GM19193 (cell line): ENCODE measurements around the gene SLC39A11.

Source experiments
- POLR2A ChIP-seq: IDR thresholded peaks from 4 replicates; pipeline ENCODE4 v1.6.1; 2011; ENCODE audit not compliant: insufficient read depth, insufficient read length; ENCODE audit errors: extremely low read depth

The SLC39A11 gene

DNA sequence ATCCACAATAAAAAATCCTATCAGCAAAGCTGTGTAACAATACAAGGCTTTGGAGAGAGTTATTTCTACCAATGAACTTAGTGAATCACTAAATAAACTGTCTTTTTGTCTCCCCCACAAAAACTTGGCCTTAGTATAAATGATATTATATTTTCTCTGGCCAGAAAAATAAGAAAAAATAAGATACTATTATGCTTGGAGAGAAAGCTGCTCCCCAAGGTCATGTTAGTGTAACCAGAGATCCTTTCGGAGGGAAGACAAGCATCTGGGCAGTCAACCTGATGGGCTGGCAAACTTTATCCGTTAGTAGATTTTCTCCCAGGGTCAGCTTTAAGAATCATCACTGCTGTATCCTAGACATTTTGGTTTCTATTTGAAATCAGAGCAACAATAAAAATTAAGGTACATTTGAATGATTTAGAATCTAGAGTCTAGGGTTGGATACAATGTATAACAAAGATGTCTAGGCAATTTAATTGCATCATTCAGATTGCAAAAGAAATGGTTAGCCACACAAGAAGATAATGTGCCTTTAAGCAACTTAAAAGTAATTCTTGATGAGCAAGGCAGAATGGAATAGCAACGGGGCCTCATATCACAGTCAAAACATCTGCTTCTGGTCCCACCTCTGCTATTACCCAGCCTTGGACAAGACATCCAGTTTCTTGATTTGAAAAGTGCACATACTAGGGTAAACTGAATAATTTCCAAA lies 280.4 kb downstream of the SLC39A11 start:
- no peak for TF ChIP-seq POLR2A

DNA sequence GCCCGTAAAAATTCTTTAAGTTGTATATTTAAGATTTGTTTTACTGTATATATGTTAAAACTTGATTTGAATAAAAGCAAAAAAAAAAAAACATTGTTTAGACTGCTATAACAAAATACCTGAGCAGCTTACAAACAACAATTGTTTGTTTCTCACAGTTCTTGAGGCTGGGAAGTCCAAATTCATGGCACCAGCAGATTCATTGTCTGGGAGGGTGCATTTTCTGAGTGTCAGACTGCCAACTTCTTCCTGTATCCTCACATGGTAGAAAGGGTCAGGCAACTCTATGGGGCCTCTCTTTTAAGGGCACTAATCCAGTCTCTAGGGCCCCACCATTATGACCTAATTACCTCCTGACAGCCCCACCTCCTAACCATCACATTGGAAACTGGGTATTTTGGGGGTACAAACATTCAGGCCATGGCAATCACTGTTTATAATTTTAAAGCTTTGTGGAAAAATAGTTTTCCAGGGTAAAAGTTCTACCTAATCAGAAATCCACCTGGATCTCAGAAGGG lies 281.4 kb downstream of the SLC39A11 start:
- TF ChIP-seq POLR2A = no peak

- TF ChIP-seq POLR2A = no peak
Measured at GRCh38 chr17:72806011-72806410, 286.5 kb downstream of the SLC39A11 start.

DNA sequence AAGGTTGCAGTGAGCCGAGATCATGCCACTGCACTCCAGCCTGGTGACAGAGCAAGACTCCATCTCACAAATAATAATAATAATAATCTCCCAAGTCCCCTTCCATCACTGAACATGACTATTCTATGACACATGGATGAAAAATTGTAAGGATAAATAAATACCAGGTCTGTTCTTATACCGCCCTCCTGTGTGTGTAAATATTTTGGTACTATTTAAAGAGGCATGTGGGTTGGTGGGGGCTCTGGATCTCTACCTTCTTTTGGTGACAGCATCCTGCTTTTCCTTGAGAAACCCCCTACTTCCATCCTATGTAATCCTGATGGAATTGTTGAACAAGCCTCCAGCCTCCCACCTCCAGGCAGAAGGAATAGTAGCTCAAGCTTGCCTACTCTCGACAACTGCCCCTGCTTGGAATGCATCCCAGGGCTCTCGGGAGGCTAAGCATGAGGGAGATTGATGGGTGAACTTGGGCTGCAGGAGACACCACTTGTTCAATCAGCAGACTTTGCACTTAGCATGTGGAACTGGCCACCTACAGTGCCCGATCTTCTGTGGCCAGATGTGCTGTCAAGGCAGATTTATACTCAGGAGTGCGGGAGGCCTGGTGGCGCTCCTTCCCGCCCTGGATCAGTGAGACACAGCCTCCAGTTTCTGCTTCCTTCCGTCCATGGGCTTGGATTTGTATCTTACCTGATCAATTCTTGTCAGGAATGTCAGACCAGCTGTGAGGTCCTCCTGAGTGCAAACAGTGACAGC lies 287.4 kb downstream of the SLC39A11 start:
- TF ChIP-seq POLR2A = no peak

DNA sequence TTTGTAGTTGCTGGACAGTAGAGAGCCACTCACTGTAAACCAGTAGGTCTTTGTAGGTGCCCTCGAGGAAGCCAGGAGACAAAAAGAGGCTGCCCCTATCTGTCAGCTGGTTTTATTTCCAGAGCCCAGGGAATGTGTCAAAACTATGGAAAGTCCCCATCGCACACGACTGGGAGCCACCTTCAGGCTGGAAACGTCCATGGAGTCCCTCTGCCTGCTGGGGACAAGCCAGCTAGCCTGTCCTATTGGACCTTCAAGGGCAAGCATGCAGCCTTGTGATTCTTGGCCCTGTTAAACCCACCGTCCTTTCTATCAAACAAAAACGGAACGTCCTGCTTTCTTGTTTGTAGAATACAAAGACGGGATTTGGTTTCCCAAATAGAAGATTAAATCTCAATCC lies 289.8 kb downstream of the SLC39A11 start:
- no peak for TF ChIP-seq POLR2A

DNA sequence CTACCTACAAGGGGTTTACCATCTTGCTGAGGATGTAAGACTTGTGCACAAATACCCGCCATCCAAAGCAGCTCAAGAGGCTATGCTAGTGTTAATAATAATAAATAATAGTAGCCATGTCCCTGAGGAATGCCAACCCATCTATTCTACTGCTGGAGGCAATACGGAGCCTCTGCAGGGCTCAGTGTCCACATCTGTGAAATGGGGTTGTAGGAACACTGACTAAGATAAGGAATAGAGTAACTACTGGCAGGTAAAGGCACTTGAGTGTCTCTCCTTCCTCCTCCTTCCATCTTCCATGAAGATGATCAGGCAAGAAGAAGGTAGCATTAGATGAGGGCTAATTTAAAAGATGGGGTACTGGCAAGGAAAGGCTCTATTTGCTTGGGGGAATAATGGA lies 295.3 kb downstream of the SLC39A11 start:
- TF ChIP-seq POLR2A = no peak

DNA sequence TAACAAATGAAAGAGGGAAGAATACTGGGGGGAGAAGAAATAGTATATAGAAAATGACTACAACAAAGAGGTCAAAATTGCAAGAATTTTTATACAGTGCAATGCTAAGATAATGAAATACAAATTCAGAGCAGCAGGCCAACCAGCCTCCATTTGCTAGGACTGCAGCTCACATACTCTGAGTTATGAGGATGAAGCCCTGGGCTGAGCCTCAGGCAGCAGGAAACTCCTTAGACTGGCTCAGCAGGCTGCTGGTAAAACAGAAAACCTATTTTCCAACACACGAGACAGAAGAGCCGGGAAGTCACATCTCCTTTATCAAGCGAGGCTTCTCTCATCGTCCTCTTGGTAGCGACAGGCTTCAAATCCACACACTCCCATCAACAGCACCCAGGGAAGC lies 296.5 kb downstream of the SLC39A11 start:
- TF ChIP-seq POLR2A = no peak

GRCh38 chr17:72794152-72794551 lies 298.3 kb downstream of the SLC39A11 start:
- no peak for TF ChIP-seq POLR2A

DNA sequence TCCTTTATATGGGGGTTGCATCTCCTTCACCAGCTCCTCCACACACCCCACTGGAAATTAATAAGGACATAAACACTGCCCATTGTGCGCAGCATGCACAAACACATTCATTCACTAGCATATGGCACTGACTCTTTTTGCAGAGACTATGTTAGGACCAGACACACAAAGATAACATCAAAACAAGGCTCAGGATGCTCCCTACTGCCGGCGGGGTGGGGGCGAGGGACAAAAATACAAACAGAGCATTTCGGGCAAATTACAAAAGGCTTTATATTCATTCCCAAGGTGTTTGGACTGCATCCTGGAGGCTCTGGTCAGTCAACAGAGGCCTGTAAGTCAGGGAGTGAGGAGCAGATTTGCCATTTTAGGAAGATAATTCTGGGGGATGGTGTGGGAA lies 299.7 kb downstream of the SLC39A11 start:
- no peak for TF ChIP-seq POLR2A

- no peak for TF ChIP-seq POLR2A
Measured at GRCh38 chr17:72790190-72790589, 302.3 kb downstream of the SLC39A11 start.

- TF ChIP-seq POLR2A = no peak
Measured at GRCh38 chr17:72789711-72790110, 302.8 kb downstream of the SLC39A11 start.

GRCh38 chr17:72788950-72789585 lies 303.4 kb downstream of the SLC39A11 start:
- TF ChIP-seq POLR2A = no peak

GRCh38 chr17:72786209-72786608 lies 306.3 kb downstream of the SLC39A11 start:
- no peak for TF ChIP-seq POLR2A

DNA sequence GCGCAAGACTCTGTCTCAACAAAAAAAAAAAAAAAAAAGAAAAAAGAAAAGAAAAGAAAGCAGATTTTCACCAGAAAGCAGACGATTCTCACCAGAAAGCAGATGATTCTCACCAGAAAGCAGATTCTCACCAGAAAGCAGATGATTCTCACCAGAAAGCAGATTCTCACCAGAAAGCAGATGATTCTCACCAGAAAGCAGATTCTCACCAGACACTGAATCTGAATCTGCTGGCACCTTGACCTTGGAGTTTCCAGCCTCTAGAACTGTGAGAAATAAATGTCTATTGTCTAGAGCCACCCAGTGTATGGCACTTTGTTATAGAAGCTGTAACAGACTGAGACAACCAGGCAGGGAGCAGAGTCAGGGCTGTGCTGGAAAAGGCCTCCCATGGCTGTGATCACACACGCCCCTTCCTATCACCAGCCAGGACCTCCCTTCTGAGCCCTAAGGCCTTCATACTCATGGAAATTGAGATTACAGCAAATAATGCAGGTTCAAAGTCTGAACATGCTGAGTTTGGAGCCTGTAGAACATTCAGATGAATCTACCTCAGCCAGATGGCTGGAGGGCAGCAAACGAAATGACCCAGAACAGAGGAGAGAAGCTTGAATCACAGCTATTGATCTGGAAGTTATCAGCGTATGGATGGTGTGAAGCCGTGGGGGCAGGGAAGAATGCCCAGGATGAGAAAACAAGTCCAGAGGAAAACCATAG lies 309.3 kb downstream of the SLC39A11 start:
- TF ChIP-seq POLR2A = no peak

DNA sequence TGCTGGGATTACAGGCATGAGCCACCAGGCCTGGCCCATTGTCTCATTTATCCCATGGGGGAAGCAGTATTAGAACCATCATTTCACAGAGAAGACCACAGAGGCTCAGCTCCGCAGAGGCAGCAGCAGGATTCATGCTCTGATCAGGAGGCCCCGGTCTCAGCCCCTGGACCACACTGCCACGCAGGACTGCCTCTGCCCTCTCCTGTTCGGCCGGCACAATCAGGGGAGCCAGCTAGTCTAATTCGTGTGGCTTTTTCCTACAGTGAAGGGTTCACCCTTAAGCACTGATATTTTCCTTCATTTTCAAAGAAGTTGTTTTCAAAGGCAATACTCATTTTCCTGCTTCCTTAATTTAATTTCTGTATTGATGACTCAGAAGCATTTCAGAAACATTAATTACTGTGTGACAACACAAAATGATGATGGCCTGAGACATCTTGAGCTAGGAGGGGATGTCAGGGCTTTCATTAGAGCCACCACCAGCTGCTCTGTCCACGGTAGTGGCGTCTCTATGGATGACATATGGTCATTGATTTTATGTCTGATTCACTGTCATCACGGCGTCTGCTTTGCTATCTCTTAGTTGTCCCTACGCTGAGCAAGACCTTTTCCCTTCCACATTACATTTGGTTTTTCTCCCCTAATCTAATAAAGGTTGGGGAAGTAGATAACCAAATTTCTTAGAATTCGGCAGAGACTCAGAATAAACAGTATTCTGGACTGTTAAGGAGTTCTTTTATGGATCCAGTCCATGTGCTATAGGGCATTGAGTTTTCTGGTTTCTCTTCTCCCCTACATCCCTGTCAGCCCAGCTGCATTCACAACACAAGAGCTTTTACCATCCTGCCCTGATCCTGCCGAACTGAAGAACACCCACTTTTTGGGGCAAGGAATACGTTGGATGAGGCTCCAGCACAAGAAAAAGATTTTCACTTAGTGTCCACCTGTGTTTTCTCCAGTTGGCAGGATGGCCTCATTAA lies 314.0 kb downstream of the SLC39A11 start:
- TF ChIP-seq POLR2A = no peak

DNA sequence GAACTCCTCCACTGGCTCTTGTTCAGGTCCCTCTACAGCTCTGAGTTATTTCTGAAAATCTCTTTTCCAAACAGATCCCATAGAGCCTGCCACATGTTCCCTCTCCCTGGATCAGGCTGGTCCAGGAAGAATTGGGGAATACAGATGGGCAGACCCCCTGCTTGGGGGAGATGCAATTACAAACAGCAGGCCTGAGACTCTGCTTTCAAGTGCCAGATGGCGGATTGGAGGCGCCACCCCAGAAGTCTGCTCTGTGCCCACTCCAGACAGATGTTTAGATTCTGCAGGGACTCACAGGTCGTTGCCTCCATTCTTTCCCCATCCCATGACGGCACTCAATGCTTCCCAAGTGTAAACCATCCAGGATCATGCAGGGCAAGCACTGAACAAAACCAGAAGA lies 316.6 kb downstream of the SLC39A11 start:
- no peak for TF ChIP-seq POLR2A
